ENCODE measurements around the gene KRT75. TPM values are rescaled to one million over a fixed set of nuclear protein-coding genes. Genes with fewer than 3 reads are reported as not detected.

KRT75 gene
- total RNA-seq (not detected), polyA plus RNA-seq (not detected)

- H3K27me3 ChIP-seq = no peaks in the 10 kb centered on the region
- ATAC-seq (no peak), DNase-seq (no peak), FAIRE-seq (no peak)
- H3K27ac ChIP-seq = no peak within 1 kb of the TSS
- TF ChIP-seq CTCF (IDR thresholded peaks at IDR 0.05) = no peak
- H3K4me3 ChIP-seq = no peak within 1 kb of the TSS
- no peaks in the 10 kb centered on the region for H3K4me1 ChIP-seq
- H3K36me3 ChIP-seq = no peaks in the 10 kb centered on the region
- 76 to 81% methylated on average over 20 of the region's 20 CpGs for WGBS, 2 donors
- no peaks in the 10 kb centered on the region for H3K9me3 ChIP-seq
- intact Hi-C loops (cut with DNase I) = no loop called here
These were observed at the start of gene KRT75 for GRCh38 chr12:52434081-52434733. TSS of gene KRT75 (minus strand) at chr12:52434371. CDS start at chr12:52434304, 67 bp downstream.

GRCh38 chr12:52480073-52480472, 45.9 kb upstream of the KRT75 start:
- H3K9me3 ChIP-seq = no peaks in the 10 kb centered on the region
- FAIRE-seq = no peak
- no peaks in the 10 kb centered on the region for H3K4me1 ChIP-seq
- H3K36me3 ChIP-seq = no peaks in the 10 kb centered on the region
- intact Hi-C loops (cut with DNase I) = no loop called here
- WGBS, 2 donors = 54 to 56% methylated on average over 3 of the region's 3 CpGs
- DNase-seq = no peak
- TF ChIP-seq CTCF (IDR thresholded peaks at IDR 0.05) = no peak
- H3K4me3 ChIP-seq = no peak overlapping the region
- ATAC-seq = no peak
- no peak overlapping the region for H3K27ac ChIP-seq
- no peaks in the 10 kb centered on the region for H3K27me3 ChIP-seq

DNA sequence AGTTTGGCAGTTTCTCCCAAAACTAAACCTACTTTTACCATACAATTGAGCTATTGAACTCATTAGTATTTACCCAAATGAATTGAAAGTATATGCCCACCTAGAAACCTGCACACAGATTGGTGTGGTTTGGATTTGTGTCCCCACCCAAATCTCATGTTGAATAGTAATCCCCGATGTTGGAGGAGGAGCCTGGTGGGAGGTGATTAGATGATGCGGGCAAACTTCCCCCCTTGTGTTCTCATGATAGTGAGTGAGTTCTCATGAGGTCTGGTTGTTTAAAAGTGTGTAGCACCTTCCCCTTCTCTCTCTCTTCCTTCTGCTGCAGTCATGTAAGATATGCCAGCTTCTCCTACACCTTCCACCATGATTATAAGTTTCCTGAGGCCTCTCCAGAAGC, 43.5 kb upstream of the KRT75 start:
- H3K9me3 ChIP-seq = no peaks in the 10 kb centered on the region
- H3K4me1 ChIP-seq = no peaks in the 10 kb centered on the region
- no peak overlapping the region for H3K27ac ChIP-seq
- ATAC-seq (no peak), DNase-seq (no peak), FAIRE-seq (no peak)
- H3K4me3 ChIP-seq = no peak overlapping the region
- intact Hi-C loops (cut with DNase I) = no loop called here
- no peaks in the 10 kb centered on the region for H3K36me3 ChIP-seq
- H3K27me3 ChIP-seq = no peaks in the 10 kb centered on the region
- WGBS, 2 donors = 45 to 58% methylated on average over 2 of the region's 2 CpGs
- TF ChIP-seq CTCF (IDR thresholded peaks at IDR 0.05) = no peak

DNA sequence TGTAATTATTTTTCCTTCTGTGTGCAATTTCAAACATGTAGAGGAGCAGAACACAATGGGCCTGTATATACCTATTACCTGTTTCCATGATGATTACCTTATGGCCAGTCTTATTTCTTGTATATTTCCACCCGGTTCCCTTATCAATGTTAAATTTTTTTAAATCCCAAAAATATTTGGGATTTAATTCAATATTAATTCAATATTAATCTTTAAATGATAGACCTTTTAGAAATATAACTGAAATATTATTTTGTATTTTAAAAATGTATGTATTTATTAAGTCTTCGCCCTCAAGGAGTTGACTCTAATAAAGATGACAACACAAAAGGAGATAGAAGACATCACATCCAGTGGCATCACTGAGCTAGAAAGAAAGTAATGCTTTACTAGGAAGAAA, 40.0 kb upstream of the KRT75 start:
- 94 to 95% methylated on average over 2 of the region's 2 CpGs for WGBS, 2 donors
- ATAC-seq = no peak
- Histone ChIP-seq H3K4me1 (no peaks in the 10 kb centered on the region), H3K4me3 (no peak overlapping the region), H3K27ac (no peak overlapping the region), H3K36me3 (no peaks in the 10 kb centered on the region), H3K27me3 (no peaks in the 10 kb centered on the region), H3K9me3 (no peaks in the 10 kb centered on the region)
- intact Hi-C loops (cut with DNase I) = no loop called here
- DNase-seq = no peak
- no peak for FAIRE-seq
- no peak for TF ChIP-seq CTCF (IDR thresholded peaks at IDR 0.05)

DNA sequence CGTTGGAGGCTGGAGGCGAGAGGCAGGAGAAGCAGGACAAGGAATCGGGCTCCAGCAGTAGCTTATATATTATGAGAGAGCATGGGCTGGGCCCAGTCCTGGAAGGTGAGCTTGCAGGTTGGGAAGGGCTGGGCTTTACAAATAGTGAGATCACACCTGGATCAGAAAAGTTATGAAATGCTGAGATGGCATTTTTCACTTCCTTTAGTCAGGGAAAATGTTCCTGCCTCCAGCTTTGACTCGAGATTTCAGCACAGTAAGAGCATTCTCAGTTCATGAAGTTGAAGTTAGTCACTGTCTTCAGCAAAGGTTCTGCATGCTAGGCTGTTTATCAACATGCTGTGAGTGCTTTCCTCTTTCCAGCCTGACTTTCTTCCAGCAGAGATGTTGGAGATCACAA, 39.6 kb upstream of the KRT75 start, which contains the start of gene KRT6C:
Gene KRT6C (minus strand): TSS at position 38 of the 400 bp plus-strand sequence. CDS start 68 bp downstream, outside the sequence.
- intact Hi-C loops (cut with DNase I) = no loop called here
- Histone ChIP-seq H3K27ac (no peak within 1 kb of the TSS), H3K4me1 (no peaks in the 10 kb centered on the region), H3K36me3 (no peaks in the 10 kb centered on the region), H3K4me3 (no peak within 1 kb of the TSS), H3K9me3 (no peaks in the 10 kb centered on the region), H3K27me3 (no peaks in the 10 kb centered on the region)
- ATAC-seq (peak in 3 of 4 donors; percentile 16 to 48 (median 42)), FAIRE-seq (no peak), DNase-seq (no peak)
- WGBS, 2 donors = 68 to 78% methylated on average over 4 of the region's 4 CpGs
- TF ChIP-seq CTCF (IDR thresholded peaks at IDR 0.05) = no peak

Data from pancreas (tissue), 10 donors.